ENCODE measurements around the gene BMERB1. TPM values are rescaled to one million over a fixed set of nuclear protein-coding genes. Genes with fewer than 3 reads are reported as not detected.

BMERB1 gene
- total RNA-seq, 2 experiments from 2014 or later, result 3.1 to 3.2 TPM

DNA sequence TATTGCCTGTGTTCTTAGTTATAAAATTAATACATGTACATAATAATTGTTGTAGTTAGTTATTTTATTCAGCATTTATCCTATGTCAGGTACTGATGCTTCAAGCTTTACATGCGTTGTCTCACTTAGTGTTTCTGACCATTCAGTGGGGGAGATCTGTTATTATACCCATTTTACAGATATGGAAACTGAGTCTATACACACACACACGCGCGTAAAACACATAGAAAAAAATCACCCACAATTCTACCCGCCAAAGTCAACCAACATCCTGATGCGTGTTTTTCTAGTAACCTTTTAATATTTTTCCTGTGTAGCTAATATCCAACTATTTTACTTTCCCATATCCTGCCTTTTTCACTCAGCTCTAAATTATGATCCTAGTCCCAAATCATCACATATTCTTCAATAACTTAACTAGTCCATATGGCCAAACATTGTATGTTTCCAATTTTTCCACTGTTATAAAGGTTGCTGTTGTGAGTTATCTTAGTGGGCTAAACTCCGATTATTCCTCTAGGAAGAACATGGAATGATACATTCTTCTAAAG is 48.4 kb downstream of the BMERB1 start:
- ChIA-PET POLR2A (no interaction called here), CTCF (interaction anchor here (0.6 kb wide), 1 partner anchor 12 kb away, joined by 3 read pairs; no protein-coding TSS in a partner anchor)
- DNase-seq, result no peak
- H3K36me3 Mint-ChIP-seq (ENCODE audit: low read depth), result peaks cover 3% of the 10 kb centered on the region
- peaks cover 9% of the 10 kb centered on the region for H3K4me1 Mint-ChIP-seq
- no peaks in the 10 kb centered on the region for H3K27me3 Mint-ChIP-seq
- no peak overlapping the region for H3K4me3 Mint-ChIP-seq
- H3K9me3 Mint-ChIP-seq, result no peaks in the 10 kb centered on the region
- no peak overlapping the region for H3K27ac Mint-ChIP-seq

DNA sequence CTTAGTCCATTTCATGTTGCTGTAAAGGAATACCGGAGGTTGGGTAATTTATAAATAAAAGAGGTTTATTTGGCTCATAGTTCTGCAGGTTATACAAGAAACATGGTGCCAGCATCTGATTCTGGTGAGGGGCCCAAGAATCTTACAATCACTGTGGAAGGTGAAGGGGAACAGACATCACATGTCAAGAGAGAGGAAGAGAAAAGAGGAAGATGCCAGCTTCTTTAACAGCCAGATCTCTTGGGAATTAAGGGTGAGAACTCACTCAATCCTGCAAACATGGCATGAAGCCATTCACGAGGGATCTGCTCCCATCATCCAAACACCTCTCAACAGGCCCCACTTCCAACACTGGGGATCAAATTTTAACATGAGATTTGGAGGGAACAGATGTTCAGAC is 49.5 kb downstream of the BMERB1 start:
- no peak for DNase-seq
- no peak overlapping the region for H3K27ac Mint-ChIP-seq
- peaks cover 9% of the 10 kb centered on the region for H3K4me1 Mint-ChIP-seq
- H3K4me3 Mint-ChIP-seq, result no peak overlapping the region
- CTCF ChIA-PET, result no interaction called here
- H3K27me3 Mint-ChIP-seq, result no peaks in the 10 kb centered on the region
- peaks cover 3% of the 10 kb centered on the region for H3K36me3 Mint-ChIP-seq (ENCODE audit: low read depth)
- H3K9me3 Mint-ChIP-seq, result no peaks in the 10 kb centered on the region
- POLR2A ChIA-PET, result no interaction called here

DNA sequence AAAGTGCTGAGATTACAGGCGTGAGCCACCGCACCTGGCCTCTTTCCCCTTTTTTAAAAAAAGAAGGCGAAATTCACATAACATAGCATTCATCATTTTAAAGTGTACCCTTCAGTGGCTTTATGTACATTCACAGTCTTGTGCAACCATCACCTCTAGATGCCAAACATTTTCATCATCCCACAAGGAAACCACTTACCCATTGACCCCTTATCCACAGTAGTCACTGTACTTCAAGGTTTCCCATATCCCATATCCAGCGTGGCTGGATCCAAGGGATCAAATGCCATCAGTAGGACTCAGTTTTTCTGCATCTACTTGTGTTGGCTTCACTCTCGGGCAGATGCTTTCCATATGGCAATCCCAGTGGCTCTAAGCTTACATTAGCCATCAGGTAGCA is 50.3 kb downstream of the BMERB1 start:
- Mint-ChIP-seq H3K9me3 (no peaks in the 10 kb centered on the region), H3K27ac (no peak overlapping the region), H3K4me3 (no peak overlapping the region), H3K36me3 (ENCODE audit: low read depth) (peaks cover 3% of the 10 kb centered on the region), H3K4me1 (peaks cover 9% of the 10 kb centered on the region), H3K27me3 (no peaks in the 10 kb centered on the region)
- ChIA-PET POLR2A (no interaction called here), CTCF (no interaction called here)
- DNase-seq, result no peak

DNA sequence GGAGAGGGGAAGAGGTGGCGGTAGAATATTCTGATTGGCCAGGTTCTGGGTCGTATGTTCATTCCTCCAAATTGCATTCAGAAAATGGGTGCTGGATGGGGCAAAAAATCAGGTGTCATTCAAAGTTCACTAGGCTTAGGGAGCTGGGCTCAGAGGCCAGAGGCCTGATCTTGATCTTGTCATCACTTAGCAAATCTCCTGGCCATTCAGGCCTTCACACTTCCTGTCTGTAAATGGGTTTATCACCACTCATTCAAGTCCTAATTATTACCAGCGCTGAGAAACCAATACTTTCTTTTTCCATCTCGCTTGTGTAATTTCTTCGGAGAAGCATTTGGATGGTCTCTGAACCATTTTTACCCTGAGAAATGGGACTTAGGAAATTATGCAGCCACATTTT is 50.8 kb downstream of the BMERB1 start:
- DNase-seq, result no peak
- no peaks in the 10 kb centered on the region for H3K27me3 Mint-ChIP-seq
- H3K4me3 Mint-ChIP-seq, result no peak overlapping the region
- H3K4me1 Mint-ChIP-seq, result peaks cover 9% of the 10 kb centered on the region
- no peak overlapping the region for H3K27ac Mint-ChIP-seq
- H3K36me3 Mint-ChIP-seq (ENCODE audit: low read depth), result peaks cover 3% of the 10 kb centered on the region
- POLR2A ChIA-PET, result no interaction called here
- CTCF ChIA-PET, result no interaction called here
- no peaks in the 10 kb centered on the region for H3K9me3 Mint-ChIP-seq

DNA sequence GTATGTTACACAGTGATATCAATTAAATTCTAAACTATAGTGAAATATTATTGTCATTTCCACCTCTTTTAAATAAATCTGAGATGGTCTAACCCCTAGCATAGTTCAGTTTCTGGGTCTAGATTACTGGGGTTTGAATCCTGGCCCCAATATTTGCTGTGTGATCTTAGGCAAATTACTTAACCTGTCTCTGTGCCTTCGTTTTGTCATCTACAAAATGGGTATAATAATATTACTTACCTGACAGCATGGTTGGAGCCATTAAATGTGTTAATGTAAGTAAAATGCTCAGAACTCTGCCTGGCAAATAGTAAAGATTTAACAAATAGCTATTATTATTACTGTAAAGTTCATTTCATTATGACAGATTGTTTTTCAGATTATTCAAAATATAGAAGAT is 52.3 kb downstream of the BMERB1 start:
- H3K4me3 Mint-ChIP-seq, result no peak overlapping the region
- peaks cover 9% of the 10 kb centered on the region for H3K4me1 Mint-ChIP-seq
- no peaks in the 10 kb centered on the region for H3K27me3 Mint-ChIP-seq
- H3K9me3 Mint-ChIP-seq, result no peaks in the 10 kb centered on the region
- DNase-seq, result no peak
- H3K36me3 Mint-ChIP-seq (ENCODE audit: low read depth), result peaks cover 3% of the 10 kb centered on the region
- H3K27ac Mint-ChIP-seq, result no peak overlapping the region
- ChIA-PET CTCF (no interaction called here), POLR2A (no interaction called here)

DNA sequence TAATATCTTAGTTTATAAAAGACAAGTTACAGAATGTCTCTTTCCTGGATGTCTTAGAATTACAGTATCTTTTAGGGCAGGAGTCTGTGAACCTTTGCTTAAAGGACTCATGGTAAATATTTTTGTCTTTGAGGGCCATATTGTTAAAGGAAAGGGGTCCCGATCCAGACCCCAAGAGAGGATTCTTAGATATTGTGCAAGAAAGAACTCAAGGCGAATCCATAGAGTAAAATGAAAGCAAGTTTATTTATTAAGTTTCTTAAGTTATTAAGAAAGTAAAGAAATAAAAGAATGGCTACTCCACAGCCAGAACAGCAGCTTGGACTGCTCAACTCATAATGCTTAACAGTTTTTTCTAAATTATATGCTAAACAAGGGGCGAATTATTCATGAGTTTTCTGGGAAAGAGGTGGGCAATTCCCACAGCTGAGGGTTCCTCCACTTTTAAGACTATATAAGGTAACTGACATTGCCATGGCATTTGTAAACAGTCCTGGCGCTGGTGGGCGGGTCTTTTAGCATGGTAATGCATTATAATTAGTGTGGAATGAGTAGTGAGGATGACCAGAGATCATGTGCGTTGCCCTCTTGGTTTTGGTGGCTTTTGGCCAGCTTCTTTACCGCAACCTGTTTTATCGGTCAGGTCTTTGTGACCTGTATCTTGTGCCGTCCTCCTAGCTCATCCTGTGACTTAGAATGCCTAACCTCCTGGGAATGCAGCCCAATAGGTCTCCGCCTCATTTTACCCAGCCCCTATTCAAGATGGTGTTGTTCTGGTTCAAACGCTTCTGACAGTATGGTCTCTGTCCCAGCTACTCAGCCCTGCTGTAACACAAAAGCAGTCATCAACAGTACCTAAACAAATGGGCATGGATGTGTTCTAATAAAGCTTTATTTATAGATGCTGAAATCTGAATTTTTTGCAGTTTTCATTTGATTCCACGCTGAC is 53.2 kb downstream of the BMERB1 start:
- peaks cover 4% of the 10 kb centered on the region for H3K4me1 Mint-ChIP-seq
- no peak for DNase-seq
- H3K9me3 Mint-ChIP-seq, result no peaks in the 10 kb centered on the region
- no peak overlapping the region for H3K27ac Mint-ChIP-seq
- H3K4me3 Mint-ChIP-seq, result no peak overlapping the region
- H3K36me3 Mint-ChIP-seq (ENCODE audit: low read depth), result peaks cover 3% of the 10 kb centered on the region
- ChIA-PET CTCF (no interaction called here), POLR2A (no interaction called here)
- no peaks in the 10 kb centered on the region for H3K27me3 Mint-ChIP-seq

DNA sequence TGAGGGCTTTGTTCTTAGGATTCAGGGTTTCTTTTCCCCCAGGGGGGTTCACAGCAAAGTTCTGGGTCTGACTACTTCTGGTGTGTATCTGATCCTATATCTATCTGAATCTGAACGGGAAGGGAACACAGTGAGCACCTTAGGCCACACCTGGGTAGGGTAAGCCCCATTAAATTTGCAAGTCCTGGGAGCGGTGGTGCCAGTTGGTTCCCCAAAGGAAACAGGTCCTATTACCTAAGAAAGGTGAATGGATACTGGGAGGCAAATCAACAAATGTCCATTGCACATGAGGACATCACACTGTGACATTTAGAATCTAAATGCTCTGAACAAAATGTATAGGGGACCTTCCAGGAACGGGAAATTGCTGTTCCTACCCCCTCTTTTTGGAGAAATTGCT is 54.6 kb downstream of the BMERB1 start:
- DNase-seq, result no peak
- POLR2A ChIA-PET, result no interaction called here
- Mint-ChIP-seq H3K4me1 (no peaks in the 10 kb centered on the region), H3K36me3 (ENCODE audit: low read depth) (peaks cover 1% of the 10 kb centered on the region), H3K27me3 (no peaks in the 10 kb centered on the region), H3K4me3 (no peak overlapping the region), H3K9me3 (no peaks in the 10 kb centered on the region), H3K27ac (no peak overlapping the region)
- CTCF ChIA-PET, result interaction anchor here (1.4 kb wide), 1 partner anchor 27 kb away, joined by 3 read pairs; no protein-coding TSS in a partner anchor

DNA sequence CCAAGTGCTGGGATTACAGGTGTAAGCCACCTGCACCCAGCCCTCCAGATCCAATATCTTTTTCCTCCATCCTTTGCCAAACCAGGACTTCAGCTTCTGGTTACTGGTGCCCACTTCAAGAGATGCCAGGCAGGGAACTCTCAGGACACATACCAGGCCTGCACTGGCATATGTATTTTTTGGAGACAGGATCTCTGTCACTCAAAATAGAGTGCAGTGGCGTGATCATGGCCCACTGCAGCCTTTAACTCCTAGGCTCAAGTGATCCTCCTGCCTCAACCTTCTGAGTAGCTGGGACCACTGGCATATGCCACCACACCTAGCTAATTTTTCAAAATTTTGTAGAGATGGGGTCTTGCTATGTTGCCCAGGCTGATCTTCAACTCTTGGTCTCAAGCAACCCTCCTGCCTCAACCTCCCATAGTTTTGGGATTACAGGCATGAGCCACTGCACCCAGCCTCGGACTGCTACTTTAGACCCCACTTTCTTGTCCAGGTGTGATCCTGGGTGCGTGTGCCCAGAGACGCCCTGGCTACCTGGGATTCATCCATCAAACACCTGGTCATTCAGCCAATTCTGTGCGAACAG is 55.8 kb downstream of the BMERB1 start:
- H3K4me1 Mint-ChIP-seq, result no peaks in the 10 kb centered on the region
- no peak overlapping the region for H3K4me3 Mint-ChIP-seq
- H3K27me3 Mint-ChIP-seq, result no peaks in the 10 kb centered on the region
- DNase-seq, result no peak
- H3K9me3 Mint-ChIP-seq, result no peaks in the 10 kb centered on the region
- H3K27ac Mint-ChIP-seq, result no peak overlapping the region
- peaks cover 1% of the 10 kb centered on the region for H3K36me3 Mint-ChIP-seq (ENCODE audit: low read depth)
- ChIA-PET CTCF (interaction anchor here (1.0 to 1.4 kb wide), 2 partner anchors 9 to 26 kb away, joined by 3 read pairs; no protein-coding TSS in a partner anchor), POLR2A (no interaction called here)

DNA sequence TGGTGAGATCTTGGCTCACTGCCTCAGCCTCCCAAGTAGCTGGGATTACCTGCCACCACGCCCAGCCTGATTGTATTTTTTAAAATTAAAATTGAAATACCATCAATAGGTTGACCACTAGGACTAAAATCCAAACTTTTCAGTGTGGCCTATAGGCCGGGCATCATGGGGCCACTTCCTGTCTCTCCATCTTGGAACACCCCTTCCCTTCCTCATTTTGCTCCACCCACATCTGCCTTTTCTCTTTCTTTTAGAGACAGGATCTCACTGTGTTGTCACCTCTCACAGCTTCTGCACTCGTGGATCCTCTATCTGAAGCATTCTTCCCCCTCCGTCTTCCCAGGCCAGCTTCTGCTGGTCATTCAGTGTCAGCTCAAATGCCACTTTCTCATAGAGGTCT is 57.0 kb downstream of the BMERB1 start:
- ChIA-PET POLR2A (no interaction called here), CTCF (interaction anchor here (0.6 to 0.7 kb wide), 3 partner anchors 10 to 1953 kb away, joined by 3 to 5 read pairs (median 3); no protein-coding TSS in a partner anchor)
- Mint-ChIP-seq H3K36me3 (ENCODE audit: low read depth) (no peaks in the 10 kb centered on the region), H3K27ac (no peak overlapping the region), H3K9me3 (no peaks in the 10 kb centered on the region), H3K4me1 (no peaks in the 10 kb centered on the region), H3K4me3 (no peak overlapping the region), H3K27me3 (no peaks in the 10 kb centered on the region)
- no peak for DNase-seq

DNA sequence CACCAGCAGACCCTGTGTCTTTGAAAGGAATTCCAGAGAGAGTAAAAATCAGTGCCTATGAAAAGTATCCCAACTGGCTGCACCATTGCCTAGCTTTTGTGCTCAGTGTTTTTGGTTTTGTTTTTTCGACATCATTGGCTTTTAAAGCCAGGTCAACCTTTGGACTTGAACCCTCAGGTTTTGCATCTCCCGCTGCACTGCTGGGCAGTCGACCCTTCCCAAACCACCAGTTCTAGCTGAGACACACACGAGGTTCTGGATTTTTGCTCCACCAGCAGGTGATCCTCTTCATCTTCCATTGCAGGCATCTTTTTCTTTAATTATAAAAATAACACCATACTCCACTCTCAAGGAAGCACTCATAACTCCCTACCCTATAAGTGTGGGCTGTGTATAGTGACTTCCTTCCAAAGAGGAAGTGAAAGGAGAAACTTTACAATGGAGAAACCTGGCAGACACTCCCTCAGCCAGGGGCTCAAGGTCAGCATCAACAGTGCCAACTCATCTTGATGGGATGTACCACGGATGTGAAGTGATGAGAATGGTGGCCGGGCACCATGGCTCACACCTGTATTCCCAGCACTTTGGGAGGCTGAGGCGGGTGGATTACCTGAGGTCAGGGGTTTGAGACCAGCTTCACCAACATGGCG is 57.8 kb downstream of the BMERB1 start:
- DNase-seq, result no peak
- Mint-ChIP-seq H3K9me3 (no peaks in the 10 kb centered on the region), H3K27ac (no peak overlapping the region), H3K4me3 (no peak overlapping the region), H3K27me3 (no peaks in the 10 kb centered on the region), H3K36me3 (ENCODE audit: low read depth) (no peaks in the 10 kb centered on the region), H3K4me1 (no peaks in the 10 kb centered on the region)
- POLR2A ChIA-PET, result no interaction called here
- CTCF ChIA-PET, result no interaction called here

DNA sequence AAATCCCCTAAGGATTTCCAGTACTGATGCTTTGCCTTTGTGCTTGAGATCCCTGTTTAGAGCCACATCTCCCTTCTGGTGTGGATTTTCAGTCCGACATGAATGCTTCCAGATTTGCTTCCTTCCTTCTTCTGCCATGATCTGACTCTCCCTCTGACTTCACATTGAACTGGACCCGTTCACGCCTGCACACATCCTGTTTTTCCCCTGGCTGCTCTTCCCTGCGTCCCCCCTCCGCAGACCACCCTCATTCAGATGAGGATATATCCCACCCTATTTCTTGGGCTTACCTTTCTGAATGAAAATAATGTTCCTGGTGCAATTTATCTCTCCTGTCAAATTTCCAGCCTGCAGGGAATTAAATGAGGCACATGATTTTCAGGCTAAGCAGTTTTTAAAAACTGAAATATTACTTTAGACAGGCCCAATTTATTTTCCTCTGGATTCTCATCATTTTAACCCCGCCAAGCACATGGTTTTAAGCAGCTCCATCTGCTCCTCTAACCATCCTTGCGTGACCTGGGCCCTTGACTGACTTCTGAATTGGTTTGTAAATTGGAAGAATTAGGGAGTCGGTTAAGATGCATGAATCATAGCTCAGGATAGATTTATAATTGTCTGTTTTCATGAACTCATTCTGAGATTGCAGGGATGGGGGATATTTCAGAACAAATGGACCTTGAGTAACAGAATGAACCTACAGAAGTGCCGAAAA is 59.2 kb downstream of the BMERB1 start:
- CTCF ChIA-PET, result no interaction called here
- H3K9me3 Mint-ChIP-seq, result no peaks in the 10 kb centered on the region
- H3K4me1 Mint-ChIP-seq, result no peaks in the 10 kb centered on the region
- H3K4me3 Mint-ChIP-seq, result no peak overlapping the region
- no peak for DNase-seq
- no peaks in the 10 kb centered on the region for H3K27me3 Mint-ChIP-seq
- no peaks in the 10 kb centered on the region for H3K36me3 Mint-ChIP-seq (ENCODE audit: low read depth)
- POLR2A ChIA-PET, result no interaction called here
- no peak overlapping the region for H3K27ac Mint-ChIP-seq

DNA sequence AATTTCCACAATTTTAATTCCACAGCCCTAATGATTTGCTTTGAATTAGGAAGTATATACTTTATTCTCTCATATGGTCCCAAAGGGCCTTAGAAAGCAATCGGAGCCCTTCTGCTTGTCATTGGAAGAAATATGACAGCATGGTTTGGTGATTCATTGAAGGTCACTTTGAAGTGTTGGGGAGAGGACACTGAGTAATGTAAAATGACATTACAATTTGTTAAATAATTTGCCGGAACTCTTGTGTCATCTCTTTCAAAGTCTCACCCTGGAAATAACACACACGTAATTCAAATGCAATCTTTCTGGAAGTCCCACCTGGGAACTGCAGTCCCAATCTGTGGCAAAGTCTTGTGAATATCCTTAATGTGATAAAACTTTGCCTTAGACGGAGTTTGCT is 59.8 kb downstream of the BMERB1 start:
- CTCF ChIA-PET, result no interaction called here
- H3K9me3 Mint-ChIP-seq, result no peaks in the 10 kb centered on the region
- H3K27ac Mint-ChIP-seq, result no peak overlapping the region
- H3K4me3 Mint-ChIP-seq, result no peak overlapping the region
- no peaks in the 10 kb centered on the region for H3K36me3 Mint-ChIP-seq (ENCODE audit: low read depth)
- no peaks in the 10 kb centered on the region for H3K4me1 Mint-ChIP-seq
- no peaks in the 10 kb centered on the region for H3K27me3 Mint-ChIP-seq
- POLR2A ChIA-PET, result no interaction called here
- no peak for DNase-seq

Data from activated CD4-positive, alpha-beta T cell treated with anti-CD3 and anti-CD28 coated beads, Interleukin-2, amount 10 ng/mL, durations not matched to agents 7 days and 5 days (primary cell).